HepG2 (cell line): ENCODE results near the gene B4GALT7. TPM values are rescaled to one million over a fixed set of nuclear protein-coding genes. Genes with fewer than 3 reads are reported as not detected.

Experiments
- ADNP ChIP-seq: sonication (generic); formaldehyde crosslinking; IDR thresholded peaks from 2 replicates; pipeline ENCODE4 v1.4.0; 2020; ENCODE audit warnings: missing genetic modification reagents
- CEBPZ ChIP-seq: IDR thresholded peaks from 2 replicates; pipeline ENCODE4 v1.6.1; 2012; ENCODE audit warnings: low read length, improper control_type of control experiment
- CHCHD3 ChIP-seq: sonication (generic); formaldehyde crosslinking; IDR thresholded peaks from 2 replicates; pipeline ENCODE4 v1.8.0; 2022; ENCODE audit warnings: mild to moderate bottlenecking, missing genetic modification reagents, moderate library complexity
- EEA1 ChIP-seq: sonication (generic); formaldehyde crosslinking; IDR thresholded peaks from 2 replicates; pipeline ENCODE4 v1.5.1; 2020; ENCODE audit warnings: mild to moderate bottlenecking, missing genetic modification reagents, borderline replicate concordance
- GATAD2A ChIP-seq: IDR thresholded peaks from 2 replicates; pipeline ENCODE4 v1.6.1; 2016
- HNRNPH1 ChIP-seq: fragments of 200-400 bp; formaldehyde crosslinking; optimal IDR thresholded peaks from 2 replicates; pipeline ENCODE3; 2017; ENCODE audit warnings: mild to moderate bottlenecking, low read depth, low read length
- JUN ChIP-seq: sonication (generic); formaldehyde crosslinking; IDR thresholded peaks from 2 replicates; pipeline ENCODE4 v1.4.0; 2020; ENCODE audit warnings: mild to moderate bottlenecking, missing genetic modification reagents
- KLF6 ChIP-seq: IDR thresholded peaks from 2 replicates; pipeline ENCODE4 v1.8.0; 2016; ENCODE audit warnings: missing biosample characterization, missing genetic modification reagents
- MAFK ChIP-seq, 2 experiments: IDR thresholded peaks in 1 of 2; conservative IDR thresholded peaks in 1 of 2; 2 replicates each; pipeline ENCODE4 v1.6.1; 2011; ENCODE audit warnings: improper control_type of control experiment in 2 of 2, low read length in 2 of 2
- MNT ChIP-seq: fragments of 450-650 bp; IDR thresholded peaks from 2 replicates; pipeline ENCODE4 v1.6.1; 2016
- MTF1 ChIP-seq: sonication (generic); formaldehyde crosslinking; IDR thresholded peaks from 2 replicates; pipeline ENCODE4 v1.5.0; 2020; ENCODE audit warnings: missing genetic modification reagents
- NPAS2 ChIP-seq: sonication (generic); formaldehyde crosslinking; IDR thresholded peaks from 2 replicates; pipeline ENCODE4 v1.8.0; 2022; ENCODE audit warnings: mild to moderate bottlenecking, missing genetic modification reagents, borderline replicate concordance
- POGK ChIP-seq: sonication (generic); formaldehyde crosslinking; conservative IDR thresholded peaks from 2 replicates; pipeline ENCODE4 v1.8.0; 2022; ENCODE audit warnings: mild to moderate bottlenecking, moderate library complexity, missing genetic modification reagents
- RFX3 ChIP-seq: IDR thresholded peaks from 2 replicates; pipeline ENCODE4 v1.6.1; 2016; ENCODE audit warnings: missing biosample characterization, missing genetic modification reagents
- SIX4 ChIP-seq: sonication (generic); formaldehyde crosslinking; IDR thresholded peaks from 2 replicates; pipeline ENCODE4 v1.4.0; 2020; ENCODE audit warnings: missing genetic modification reagents
- SRF ChIP-seq: IDR thresholded peaks from 2 replicates; pipeline ENCODE4 v1.6.1; 2011; ENCODE audit warnings: mild to moderate bottlenecking, low read depth, low read length, moderate library complexity
- TARDBP ChIP-seq: sonication (generic); formaldehyde crosslinking; IDR thresholded peaks from 2 replicates; pipeline ENCODE4 v1.8.0; 2022; ENCODE audit warnings: mild to moderate bottlenecking, missing genetic modification reagents
- XRCC5 ChIP-seq: fragments of 200-400 bp; formaldehyde crosslinking; optimal IDR thresholded peaks from 2 replicates; pipeline ENCODE3; 2017; ENCODE audit warnings: mild to moderate bottlenecking, low read length
- ZNF232 ChIP-seq: sonication (generic); formaldehyde crosslinking; IDR thresholded peaks from 2 replicates; pipeline ENCODE4 v1.4.0; 2020; ENCODE audit warnings: missing genetic modification reagents, borderline replicate concordance
- ZNF383 ChIP-seq: sonication (generic); formaldehyde crosslinking; IDR thresholded peaks from 2 replicates; pipeline ENCODE4 v1.4.0; 2020; ENCODE audit warnings: missing genetic modification reagents, mild to moderate bottlenecking, borderline replicate concordance
- ZNF576 ChIP-seq: sonication (generic); formaldehyde crosslinking; IDR thresholded peaks from 2 replicates; pipeline ENCODE4 v1.4.0; 2020; ENCODE audit warnings: mild to moderate bottlenecking, missing genetic modification reagents
- ZNF580 ChIP-seq: IDR thresholded peaks from 2 replicates; pipeline ENCODE4 v1.6.1; 2016; ENCODE audit warnings: low read depth, borderline replicate concordance
- ZNF746 ChIP-seq: sonication (generic); formaldehyde crosslinking; IDR thresholded peaks from 2 replicates; pipeline ENCODE4 v1.8.0; 2022; ENCODE audit warnings: mild to moderate bottlenecking, missing genetic modification reagents
- ZNF790 ChIP-seq: sonication (generic); formaldehyde crosslinking; IDR thresholded peaks from 2 replicates; pipeline ENCODE4 v1.8.0; 2022; ENCODE audit warnings: missing genetic modification reagents, mild to moderate bottlenecking, borderline replicate concordance
- polyA plus RNA-seq, 8 experiments: library from polyadenylated mRNA; depleted of rRNA in 3 of 8; stranded (reverse) in 7 of 8; unstranded in 1 of 8; fragments of >200 nt; fragmentation: Illumina TruSeq in 4 of 8; extraction: Trizol in 4 of 8; gene quantifications; 2 replicates each; pipeline versions ENCODE4 v1.2.1 to v1.2.3, GENCODE V29; 2011 to 2016; ENCODE audit warnings: low read depth in 4 of 8, missing spikeins in 1 of 8, mixed read lengths in 1 of 8; ENCODE audit not compliant: insufficient read depth in 1 of 8
- total RNA-seq, 5 experiments: library from RNA; depleted of rRNA; stranded (reverse); fragments of >200 nt; fragmentation: Illumina TruSeq; extraction: Trizol; gene quantifications; 2 replicates each; pipeline ENCODE4 v1.2.3, GENCODE V29; 2016; ENCODE audit warnings: low read depth in 1 of 5

The B4GALT7 gene
- total and polyA plus RNA-seq, 2 of the 13 experiments (the other 11 are each of a cell fraction or from before 2014, with no cell fraction given), result 16.4 to 20.5 TPM

- no peak for TF ChIP-seq ZNF576 (CRISPR knock-in tag)
- TF ChIP-seq CEBPZ, result no peak
- no peak for TF ChIP-seq ZNF580 (CRISPR knock-in tag)
- no peak for TF ChIP-seq RFX3 (CRISPR knock-in tag)
- no peak for TF ChIP-seq ZNF746 (CRISPR knock-in tag)
- TF ChIP-seq XRCC5, result peak; percentile 92
- peak; percentile 80; the same call in 1 of the 2 replicates for TF ChIP-seq SRF
- TF ChIP-seq ZNF232 (CRISPR knock-in tag), result no peak
- TF ChIP-seq ZNF383 (CRISPR knock-in tag), result no peak
- TF ChIP-seq KLF6 (CRISPR knock-in tag), result 0 out of 2 replicates have a peak, but pooled peaks have one; percentile 52
- TF ChIP-seq HNRNPH1, result no peak
- peak; percentile 47; the same call in 1 of the 2 replicates for TF ChIP-seq ADNP (CRISPR knock-in tag)
- TF ChIP-seq ZNF790 (CRISPR knock-in tag), result peak; percentile 79; the same call in 1 of the 2 replicates
- TF ChIP-seq CHCHD3 (CRISPR knock-in tag), result no peak
- TF ChIP-seq JUN, result no peak
- TF ChIP-seq MAFK (conservative IDR thresholded peaks at IDR 0.05 in 1 of 2, IDR thresholded peaks at IDR 0.05 in 1 of 2; ENCODE audit: low read length in 2 of 2), result no peak
- no peak for TF ChIP-seq GATAD2A (CRISPR knock-in tag)
- peak; percentile 83 for TF ChIP-seq TARDBP (CRISPR knock-in tag)
- TF ChIP-seq NPAS2 (CRISPR knock-in tag), result no peak
- TF ChIP-seq MNT, result no peak
- TF ChIP-seq SIX4 (CRISPR knock-in tag), result 0 out of 2 replicates have a peak, but pooled peaks have one; percentile 4
- 0 out of 2 replicates have a peak, but pooled peaks have one; percentile 50 for TF ChIP-seq POGK
- no peak for TF ChIP-seq EEA1 (CRISPR knock-in tag)
- TF ChIP-seq MTF1 (CRISPR knock-in tag), result no peak
These were observed at the start of gene B4GALT7 (continued) for GRCh38 chr5:177599731-177600507.
